ENCODE data around the gene ZFYVE19.
"Not testable (repeated sequence)": the region's sequence is repeated elsewhere in the genome, so short reads cannot be mapped to it uniquely, and the experiment has no call there.

The ZFYVE19 gene

GRCh38 chr15:40857601-40858341 lies 50.9 kb downstream of the ZFYVE19 start:
- no peak overlapping the region for H3K27ac ChIP-seq (ENCODE audit: low read length)
- no peaks in the 10 kb centered on the region for H3K27me3 ChIP-seq (ENCODE audit: control insufficient read depth, insufficient read depth, low read length)
- H3K4me1 ChIP-seq (ENCODE audit: control insufficient read depth, low read depth, low read length): no peaks in the 10 kb centered on the region
- H3K9ac ChIP-seq (ENCODE audit: low read length): no peak overlapping the region
- no peaks in the 10 kb centered on the region for H3K9me3 ChIP-seq (ENCODE audit: control insufficient read depth, low read depth, low read length)
- no peak overlapping the region for H3K4me3 ChIP-seq (ENCODE audit: low read length)
- H3K36me3 ChIP-seq (ENCODE audit: control insufficient read depth, low read depth, low read length): peaks cover 37% of the 10 kb centered on the region

- Histone ChIP-seq H3K27ac (ENCODE audit: low read length) (no peak overlapping the region), H3K27me3 (ENCODE audit: control insufficient read depth, insufficient read depth, low read length) (no peaks in the 10 kb centered on the region), H3K4me3 (ENCODE audit: low read length) (no peak overlapping the region), H3K9me3 (ENCODE audit: control insufficient read depth, low read depth, low read length) (no peaks in the 10 kb centered on the region), H3K4me1 (ENCODE audit: control insufficient read depth, low read depth, low read length) (no peaks in the 10 kb centered on the region), H3K9ac (ENCODE audit: low read length) (no peak overlapping the region), H3K36me3 (ENCODE audit: control insufficient read depth, low read depth, low read length) (peaks cover 28% of the 10 kb centered on the region)
These were observed 51.8 kb downstream of the ZFYVE19 start for GRCh38 chr15:40858706-40859105.

DNA sequence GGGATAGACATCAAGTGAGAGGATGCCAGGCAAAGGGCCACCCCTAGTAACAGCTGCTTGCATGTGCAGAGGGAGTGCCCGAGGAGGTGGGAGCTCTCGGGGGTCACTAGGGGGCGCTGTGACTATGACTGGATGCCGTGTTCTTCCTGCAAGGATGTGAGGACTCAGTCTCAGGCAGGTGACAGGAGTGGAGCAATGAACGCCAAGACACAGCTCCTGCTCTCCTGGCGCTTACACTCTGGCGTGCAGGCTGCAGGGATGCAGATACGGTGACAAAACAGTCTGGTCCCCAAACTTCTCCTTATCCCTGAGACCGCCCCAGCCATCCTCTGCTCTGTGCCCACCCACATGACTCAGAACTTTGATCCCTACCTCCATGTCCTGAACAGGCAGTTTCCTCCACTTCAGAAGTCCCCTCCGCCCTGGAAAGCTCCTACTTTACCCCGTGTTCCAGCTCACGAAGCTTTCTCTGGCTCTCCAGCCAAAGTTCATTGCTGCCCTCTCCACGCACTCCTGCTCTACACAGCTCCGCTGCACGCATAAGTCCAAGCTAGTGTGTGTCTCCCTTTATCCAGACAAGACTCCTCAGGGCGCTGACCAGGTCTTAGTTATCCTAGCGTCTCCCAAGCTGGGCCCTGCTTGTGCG lies 52.4 kb downstream of the ZFYVE19 start:
- no peaks in the 10 kb centered on the region for H3K4me1 ChIP-seq (ENCODE audit: control insufficient read depth, low read depth, low read length)
- no peaks in the 10 kb centered on the region for H3K9me3 ChIP-seq (ENCODE audit: control insufficient read depth, low read depth, low read length)
- H3K36me3 ChIP-seq (ENCODE audit: control insufficient read depth, low read depth, low read length): peaks cover 25% of the 10 kb centered on the region
- H3K4me3 ChIP-seq (ENCODE audit: low read length): no peak overlapping the region
- H3K27me3 ChIP-seq (ENCODE audit: control insufficient read depth, insufficient read depth, low read length): no peaks in the 10 kb centered on the region
- no peak overlapping the region for H3K27ac ChIP-seq (ENCODE audit: low read length)
- H3K9ac ChIP-seq (ENCODE audit: low read length): no peak overlapping the region

DNA sequence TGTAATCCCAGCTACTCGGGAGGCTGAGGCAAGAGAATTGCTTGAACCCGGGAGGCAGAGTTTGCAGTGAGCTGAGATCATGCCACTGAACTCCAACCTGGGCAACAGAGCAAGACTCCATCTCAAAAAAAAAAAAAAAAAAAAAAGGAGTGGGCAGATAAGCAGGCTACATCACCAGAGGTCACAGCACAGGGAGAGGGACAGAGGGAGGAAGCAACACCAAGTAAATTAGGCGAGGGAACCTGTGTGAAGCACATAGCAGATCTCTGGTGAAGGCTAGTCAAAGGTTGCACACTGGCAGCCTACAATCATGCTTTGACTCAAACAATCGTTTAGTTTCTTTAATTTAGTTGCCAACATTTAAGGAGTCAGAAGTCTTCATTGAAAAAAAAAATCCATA lies 54.3 kb downstream of the ZFYVE19 start:
- H3K9me3 ChIP-seq (ENCODE audit: control insufficient read depth, low read depth, low read length); H3K9ac ChIP-seq (ENCODE audit: low read length); H3K4me3 ChIP-seq (ENCODE audit: low read length); H3K27me3 ChIP-seq (ENCODE audit: control insufficient read depth, insufficient read depth, low read length); H3K27ac ChIP-seq (ENCODE audit: low read length); H3K4me1 ChIP-seq (ENCODE audit: control insufficient read depth, low read depth, low read length): not testable (repeated sequence)
- H3K36me3 ChIP-seq (ENCODE audit: control insufficient read depth, low read depth, low read length): peaks cover 12% of the 10 kb centered on the region

DNA sequence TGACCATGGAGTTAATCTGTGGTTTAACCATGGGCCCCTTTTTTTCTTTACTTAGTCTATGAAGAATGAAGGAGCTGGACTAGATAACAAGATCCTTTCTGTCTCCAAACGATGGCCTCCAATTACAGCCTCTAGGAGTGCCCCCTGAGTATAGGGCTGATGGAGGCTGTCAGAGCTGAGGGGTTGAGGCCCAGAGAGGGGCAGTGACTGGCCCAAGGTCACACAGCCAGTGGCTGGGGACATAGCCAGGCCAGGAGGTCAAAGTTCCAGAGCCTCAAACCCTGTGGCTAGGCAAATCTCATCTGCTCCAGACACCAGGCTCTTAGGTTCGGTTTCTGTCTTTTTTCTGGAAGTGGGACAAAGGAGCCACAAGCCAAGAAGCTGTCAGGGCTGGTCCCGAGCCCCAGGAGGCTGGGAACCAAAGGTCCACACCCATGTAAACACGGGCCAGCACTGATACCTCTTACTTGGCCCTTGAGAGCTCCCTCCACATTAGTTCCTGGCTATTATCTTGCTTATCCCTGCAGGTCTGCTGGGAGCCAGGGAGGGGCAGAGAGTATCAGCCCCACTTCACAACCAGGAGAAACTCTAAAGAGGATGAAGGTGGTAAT lies 56.9 kb downstream of the ZFYVE19 start:
- H3K9ac ChIP-seq (ENCODE audit: low read length): no peak overlapping the region
- no peaks in the 10 kb centered on the region for H3K36me3 ChIP-seq (ENCODE audit: control insufficient read depth, low read depth, low read length)
- no peaks in the 10 kb centered on the region for H3K27me3 ChIP-seq (ENCODE audit: control insufficient read depth, insufficient read depth, low read length)
- H3K4me1 ChIP-seq (ENCODE audit: control insufficient read depth, low read depth, low read length): no peaks in the 10 kb centered on the region
- no peak overlapping the region for H3K4me3 ChIP-seq (ENCODE audit: low read length)
- no peaks in the 10 kb centered on the region for H3K9me3 ChIP-seq (ENCODE audit: control insufficient read depth, low read depth, low read length)
- H3K27ac ChIP-seq (ENCODE audit: low read length): no peak overlapping the region

Data from iPS-18a (cell line).